ENCODE results near the gene RSRC1.

DNA sequence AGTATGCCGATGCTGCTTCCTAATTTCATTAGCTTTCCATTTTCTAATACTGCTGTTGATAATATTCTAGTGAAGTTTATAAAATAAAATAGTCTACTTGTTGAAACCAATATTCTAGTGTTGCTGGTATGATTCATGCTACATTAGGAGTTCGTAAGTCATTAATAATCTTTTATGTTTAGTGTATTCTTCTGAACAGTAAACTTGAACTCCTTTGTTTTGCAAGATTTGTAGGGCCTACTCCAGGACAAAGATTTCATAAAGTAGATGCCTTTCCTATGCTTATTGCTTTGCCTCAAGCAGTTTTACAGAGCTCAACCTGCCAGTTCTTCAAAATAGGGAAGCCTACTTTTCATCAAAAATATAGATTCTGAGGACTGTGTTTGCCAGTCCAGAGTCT is 111.5 kb downstream of the RSRC1 start:
- TF ChIP-seq, protein P1, sequence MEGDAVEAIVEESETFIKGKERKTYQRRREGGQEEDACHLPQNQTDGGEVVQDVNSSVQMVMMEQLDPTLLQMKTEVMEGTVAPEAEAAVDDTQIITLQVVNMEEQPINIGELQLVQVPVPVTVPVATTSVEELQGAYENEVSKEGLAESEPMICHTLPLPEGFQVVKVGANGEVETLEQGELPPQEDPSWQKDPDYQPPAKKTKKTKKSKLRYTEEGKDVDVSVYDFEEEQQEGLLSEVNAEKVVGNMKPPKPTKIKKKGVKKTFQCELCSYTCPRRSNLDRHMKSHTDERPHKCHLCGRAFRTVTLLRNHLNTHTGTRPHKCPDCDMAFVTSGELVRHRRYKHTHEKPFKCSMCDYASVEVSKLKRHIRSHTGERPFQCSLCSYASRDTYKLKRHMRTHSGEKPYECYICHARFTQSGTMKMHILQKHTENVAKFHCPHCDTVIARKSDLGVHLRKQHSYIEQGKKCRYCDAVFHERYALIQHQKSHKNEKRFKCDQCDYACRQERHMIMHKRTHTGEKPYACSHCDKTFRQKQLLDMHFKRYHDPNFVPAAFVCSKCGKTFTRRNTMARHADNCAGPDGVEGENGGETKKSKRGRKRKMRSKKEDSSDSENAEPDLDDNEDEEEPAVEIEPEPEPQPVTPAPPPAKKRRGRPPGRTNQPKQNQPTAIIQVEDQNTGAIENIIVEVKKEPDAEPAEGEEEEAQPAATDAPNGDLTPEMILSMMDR (IDR thresholded peaks at IDR 0.05), result no peak
- TF ChIP-seq EZH2phosphoT487 (IDR thresholded peaks at IDR 0.05) (no peak), EZH2 (IDR thresholded peaks at IDR 0.05) (no peak)

Measured in neural progenitor cell (in vitro differentiated cells).